HG03442 (cell line): Measurements from ENCODE around the gene PIK3R1.
"Not testable (repeated sequence)": the region's sequence is repeated elsewhere in the genome, so short reads cannot be mapped to it uniquely, and the experiment has no call there.

Source experiments
- ATAC-seq: cut with Tn5 transposase; IDR thresholded peaks from one replicate; pipeline ENCODE4 v1.9.1; 2021; ENCODE audit warnings: mild to moderate bottlenecking, moderate library complexity; ENCODE audit not compliant: unreplicated experiment

The PIK3R1 gene

GRCh38 chr5:68225188-68225910, 9.8 kb downstream of the PIK3R1 start:
- ATAC-seq = no peak

GRCh38 chr5:68225911-68226545, 10.5 kb downstream of the PIK3R1 start:
- no peak for ATAC-seq

- no peak for ATAC-seq
Observed at GRCh38 chr5:68226546-68227073, 11.1 kb downstream of the PIK3R1 start.

GRCh38 chr5:68227532-68228160, 12.1 kb downstream of the PIK3R1 start:
- no peak for ATAC-seq

GRCh38 chr5:68229416-68229815, 13.9 kb downstream of the PIK3R1 start:
- no peak for ATAC-seq

GRCh38 chr5:68230285-68230684, 14.7 kb downstream of the PIK3R1 start:
- no peak for ATAC-seq

- no peak for ATAC-seq
Observed at GRCh38 chr5:68231414-68232076, 16.0 kb downstream of the PIK3R1 start.

- no peak for ATAC-seq
Observed at GRCh38 chr5:68232277-68232676, 16.7 kb downstream of the PIK3R1 start.

GRCh38 chr5:68233075-68233474, 17.5 kb downstream of the PIK3R1 start:
- ATAC-seq = no peak

- not testable (repeated sequence) for ATAC-seq
Observed at GRCh38 chr5:68235229-68235628, 19.7 kb downstream of the PIK3R1 start.

- ATAC-seq = no peak
Observed at GRCh38 chr5:68237715-68238114, 22.2 kb downstream of the PIK3R1 start.

- ATAC-seq = peak; percentile 84
Observed at GRCh38 chr5:68239487-68239886, 23.9 kb downstream of the PIK3R1 start.

- ATAC-seq = peak; percentile 61
Observed at GRCh38 chr5:68240202-68240601, 24.6 kb downstream of the PIK3R1 start.

- ATAC-seq = no peak
Observed at GRCh38 chr5:68240771-68241170, 25.2 kb downstream of the PIK3R1 start.

- no peak for ATAC-seq
Observed at GRCh38 chr5:68242743-68243142, 27.2 kb downstream of the PIK3R1 start.

GRCh38 chr5:68243251-68243650, 27.7 kb downstream of the PIK3R1 start:
- no peak for ATAC-seq

- ATAC-seq = no peak
Observed at GRCh38 chr5:68243681-68244080, 28.1 kb downstream of the PIK3R1 start.

GRCh38 chr5:68245319-68245718, 29.8 kb downstream of the PIK3R1 start:
- no peak for ATAC-seq

GRCh38 chr5:68246802-68247201, 31.2 kb downstream of the PIK3R1 start:
- no peak for ATAC-seq

GRCh38 chr5:68247627-68248026, 32.1 kb downstream of the PIK3R1 start:
- no peak for ATAC-seq

GRCh38 chr5:68248896-68249295, 33.3 kb downstream of the PIK3R1 start:
- ATAC-seq = no peak
